ENCODE data around the gene MPPED1. TPM values are rescaled to one million over a fixed set of nuclear protein-coding genes. Genes with fewer than 3 reads are reported as not detected.

The MPPED1 gene
- polyA plus RNA-seq, 1 of the 3 experiments (the other 2 are of a cell fraction): 0.03 TPM

- POLR2A ChIA-PET: no interaction called here
- TF ChIP-seq YY1 (IDR thresholded peaks at IDR 0.05; ENCODE audit: low read depth): no peak
- no peak for TF ChIP-seq RAD21 (IDR thresholded peaks at IDR 0.05; ENCODE audit: low read length)
- TF ChIP-seq FOXM1 (IDR thresholded peaks at IDR 0.05; ENCODE audit: low read depth): no peak
- TF ChIP-seq TEAD4 (IDR thresholded peaks at IDR 0.05; ENCODE audit: borderline replicate concordance, insufficient read depth): no peak
- TF ChIP-seq RCOR1 (IDR thresholded peaks at IDR 0.05; ENCODE audit: low read length): no peak
- TF ChIP-seq CTCF (IDR thresholded peaks at IDR 0.05): no peak
- no peak for TF ChIP-seq FOXJ3 (CRISPR knock-in tag; IDR thresholded peaks at IDR 0.05)
- Histone ChIP-seq H3K4me2 (no peak overlapping the region), H3K79me2 (ENCODE audit: insufficient read depth) (no peaks in the 10 kb centered on the region), H3K9me2 (no peaks in the 10 kb centered on the region), H3K27me3 (ENCODE audit: insufficient read depth) (no peaks in the 10 kb centered on the region), H2AFZ (ENCODE audit: low read depth) (no peak overlapping the region), H3K9me3 (no peaks in the 10 kb centered on the region), H3K27ac (ENCODE audit: low read depth in 2 of 2, low read length in 1 of 2) (no peak overlapping the region), H3K4me3 (ENCODE audit: low read depth in 2 of 2, low read length in 1 of 2) (no peak overlapping the region), H3K36me3 (replicated peaks in 1 of 2; ENCODE audit: control insufficient read depth in 1 of 2, insufficient read depth in 2 of 2, low read length in 1 of 2) (no peaks in the 10 kb centered on the region), H3K4me1 (ENCODE audit: control insufficient read depth in 1 of 2, insufficient read depth in 2 of 2, low read depth in 1 of 2, low read length in 1 of 2) (no peaks in the 10 kb centered on the region; a peak in 1 of 4 replicates), H3K9ac (no peak overlapping the region), H3F3A (replicated peaks; ENCODE audit: insufficient read depth) (no peaks in the 10 kb centered on the region), H4K20me1 (ENCODE audit: insufficient read depth) (no peaks in the 10 kb centered on the region)
- CTCF ChIA-PET: no interaction called here
- 28% methylated on average over 3 of the region's 11 CpGs for WGBS (ENCODE audit: low lambda C conversion rate)
- DNase-seq: no peak
These were observed 59.9 kb downstream of the MPPED1 start for GRCh38 chr22:43471606-43472135.

- no peak overlapping the region for H3K9ac ChIP-seq
- 30% methylated on average over 1 of the region's 8 CpGs for WGBS (ENCODE audit: low lambda C conversion rate)
These were observed 61.2 kb downstream of the MPPED1 start for GRCh38 chr22:43473031-43473430.

More at GRCh38 chr22:43473031-43473430, 61.2 kb downstream of the MPPED1 start:
- H3K27me3 ChIP-seq (ENCODE audit: insufficient read depth): no peaks in the 10 kb centered on the region
- H3K79me2 ChIP-seq (ENCODE audit: insufficient read depth): no peaks in the 10 kb centered on the region
- no peak overlapping the region for H2AFZ ChIP-seq (ENCODE audit: low read depth)
- H3K9me2 ChIP-seq: no peaks in the 10 kb centered on the region
- H3K4me3 ChIP-seq (ENCODE audit: low read depth in 2 of 2, low read length in 1 of 2): no peak overlapping the region
- no peaks in the 10 kb centered on the region for H3K36me3 ChIP-seq (replicated peaks in 1 of 2; ENCODE audit: control insufficient read depth in 1 of 2, insufficient read depth in 2 of 2, low read length in 1 of 2)
- H3K4me1 ChIP-seq (ENCODE audit: control insufficient read depth in 1 of 2, insufficient read depth in 2 of 2, low read depth in 1 of 2, low read length in 1 of 2): no peaks in the 10 kb centered on the region
- no peaks in the 10 kb centered on the region for H3K9me3 ChIP-seq
- no peak overlapping the region for H3K4me2 ChIP-seq
- POLR2A ChIA-PET: no interaction called here
- CTCF ChIA-PET: no interaction called here
- no peak overlapping the region for H3K27ac ChIP-seq (ENCODE audit: low read depth in 2 of 2, low read length in 1 of 2)
- no peaks in the 10 kb centered on the region for H4K20me1 ChIP-seq (ENCODE audit: insufficient read depth)
- H3F3A ChIP-seq (replicated peaks; ENCODE audit: insufficient read depth): no peaks in the 10 kb centered on the region
- TF ChIP-seq ZBTB33 (IDR thresholded peaks at IDR 0.05; ENCODE audit: borderline replicate concordance, low read depth) (no peak), GATA2 (CRISPR knock-in tag; IDR thresholded peaks at IDR 0.05) (no peak), SMC3 (IDR thresholded peaks at IDR 0.05; ENCODE audit: low read depth, low read length) (no peak), USF1 (IDR thresholded peaks at IDR 0.05; ENCODE audit: borderline replicate concordance, low read depth) (no peak), NRF1 (IDR thresholded peaks at IDR 0.05; ENCODE audit: low read depth, low read length) (no peak), TCF12 (IDR thresholded peaks at IDR 0.05) (no peak), RCOR1 (IDR thresholded peaks at IDR 0.05; ENCODE audit: low read length) (no peak), PBX3 (IDR thresholded peaks at IDR 0.05) (no peak)
- no peak for DNase-seq
